ENCODE data around the gene PKNOX2. TPM values are rescaled to one million over a fixed set of nuclear protein-coding genes. Genes with fewer than 3 reads are reported as not detected.

PKNOX2 gene
- total and polyA plus RNA-seq, 2 of the 4 experiments (the other 2 are of a cell fraction), result 0.72 to 2.3 TPM

- BruUV-seq (replicated peaks), result no TSS peak
- ChIA-PET POLR2A (ENCODE audit: unreplicated experiment) (no interaction called here), CTCF (interaction anchor here (0.6 to 1.7 kb wide), 6 partner anchors 9 to 476 kb away, joined by 3 to 7 read pairs (median 4); partner anchors contain the start of gene CCDC15)
- Histone ChIP-seq H3K79me1 (ENCODE audit: low read depth in 1 of 2, low read length in 2 of 2) (no peaks in the 10 kb centered on the region), H2BK15ac (ENCODE audit: low read depth, low read length) (no peak overlapping the region), H3K4me1 (ENCODE audit: control insufficient read depth, insufficient read depth, low read length) (no peaks in the 10 kb centered on the region), H3K18ac (ENCODE audit: low read depth, low read length) (no peak overlapping the region), H3K4ac (ENCODE audit: low read depth, low read length) (no peak overlapping the region), H2BK5ac (ENCODE audit: low read depth, low read length, poor library complexity, severe bottlenecking) (no peak overlapping the region), H2AK5ac (ENCODE audit: low read depth, low read length) (no peak overlapping the region), H3K27ac (ENCODE audit: insufficient read depth, low read length) (no peak overlapping the region), H3K4me2 (ENCODE audit: low read depth, low read length) (no peak overlapping the region), H3K9me1 (ENCODE audit: insufficient read depth, low read length) (0 out of 2 replicates have a peak, but pooled peaks cover 2% of the 10 kb centered on the region), H2AK9ac (replicated peaks; ENCODE audit: low read depth, low read length, poor library complexity) (no peak overlapping the region), H4K8ac (ENCODE audit: low read depth in 2 of 2, low read length in 2 of 2) (no peak overlapping the region), H3K27me3 (ENCODE audit: control insufficient read depth, insufficient read depth, low read length) (peaks cover 6% of the 10 kb centered on the region), H4K5ac (ENCODE audit: low read depth, low read length) (no peak overlapping the region), H3K36me3 (ENCODE audit: control insufficient read depth, insufficient read depth, low read length) (no peaks in the 10 kb centered on the region), H3K9ac (ENCODE audit: low read depth, low read length) (no peak overlapping the region), H3K9me3 (ENCODE audit: control insufficient read depth, insufficient read depth, low read length) (no peaks in the 10 kb centered on the region), H3K14ac (replicated peaks; ENCODE audit: low read depth, low read length) (no peak overlapping the region), H2BK20ac (ENCODE audit: low read depth, low read length) (no peak overlapping the region), H4K20me1 (ENCODE audit: insufficient read depth, low read length) (no peaks in the 10 kb centered on the region), H3K56ac (ENCODE audit: extremely low read depth, insufficient read depth, low read length) (no peak overlapping the region), H4K91ac (ENCODE audit: insufficient read depth, low read depth, low read length) (no peak overlapping the region), H3K4me3 (ENCODE audit: insufficient read depth, low read depth, low read length) (no peak overlapping the region), H2BK120ac (ENCODE audit: low read depth, low read length) (no peak overlapping the region), H2AFZ (replicated peaks; ENCODE audit: low read length, poor library complexity) (peak overlapping the region; percentile 7), H3K23ac (ENCODE audit: low read depth, low read length) (no peak overlapping the region)
- in situ Hi-C loops (cut with MboI; ENCODE audit: low sequenced_read_pairs) (loop anchor here (10.0 kb wide), 2 partner anchors 445 to 455 kb away; no protein-coding TSS in a partner anchor), dilution Hi-C loops (cut with HindIII; ENCODE audit: low sequenced_read_pairs, unreplicated experiment) (no loop called here), intact Hi-C loops (cut with micrococcal nuclease) (loop anchor here (1.0 to 2.0 kb wide), 3 partner anchors 339 to 468 kb away; no protein-coding TSS in a partner anchor)
- no peak for DNase-seq
- 86% methylated on average over 9 of the region's 18 CpGs; no CpG with 5 or more reads in 1 of the 2 experiments for WGBS, 2 experiments (ENCODE audit: extremely low coverage in 2 of 2, insufficient read length in 1 of 2)
- ATAC-seq (ENCODE audit: low read depth), result no peak
- TF ChIP-seq MAFK (IDR thresholded peaks at IDR 0.05; ENCODE audit: low read depth, low read length), result no peak
- no peak for TF ChIP-seq MAZ (IDR thresholded peaks at IDR 0.05; ENCODE audit: borderline replicate concordance, low read depth, low read length)
- no peak for TF ChIP-seq CEBPB (IDR thresholded peaks at IDR 0.05; ENCODE audit: low read depth, low read length)
- TF ChIP-seq RAD21 (IDR thresholded peaks at IDR 0.05; ENCODE audit: low read length), result no peak
- TF ChIP-seq CTCF (conservative IDR thresholded peaks at IDR 0.05; ENCODE audit: low read depth, low read length), result no peak
- TF ChIP-seq CHD1 (IDR thresholded peaks at IDR 0.05; ENCODE audit: low read depth, low read length), result no peak
- TF ChIP-seq, protein P1, sequence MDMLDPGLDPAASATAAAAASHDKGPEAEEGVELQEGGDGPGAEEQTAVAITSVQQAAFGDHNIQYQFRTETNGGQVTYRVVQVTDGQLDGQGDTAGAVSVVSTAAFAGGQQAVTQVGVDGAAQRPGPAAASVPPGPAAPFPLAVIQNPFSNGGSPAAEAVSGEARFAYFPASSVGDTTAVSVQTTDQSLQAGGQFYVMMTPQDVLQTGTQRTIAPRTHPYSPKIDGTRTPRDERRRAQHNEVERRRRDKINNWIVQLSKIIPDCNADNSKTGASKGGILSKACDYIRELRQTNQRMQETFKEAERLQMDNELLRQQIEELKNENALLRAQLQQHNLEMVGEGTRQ (IDR thresholded peaks at IDR 0.05; ENCODE audit: low read depth, low read length), result no peak
- no peak for TF ChIP-seq ELK1 (IDR thresholded peaks at IDR 0.05; ENCODE audit: borderline replicate concordance, low read depth, low read length)
- no peak for TF ChIP-seq SMC3 (IDR thresholded peaks at IDR 0.05; ENCODE audit: low read depth, low read length)
- TF ChIP-seq FOS (IDR thresholded peaks at IDR 0.05; ENCODE audit: low read depth, low read length), result no peak
- TF ChIP-seq MXI1 (IDR thresholded peaks at IDR 0.05; ENCODE audit: borderline replicate concordance, low read depth, low read length), result no peak
Observed at GRCh38 chr11:125429807-125430678, 265.5 kb downstream of the PKNOX2 start.

All from IMR-90 (cell line).